ENCODE data around the gene USP47.

DNA sequence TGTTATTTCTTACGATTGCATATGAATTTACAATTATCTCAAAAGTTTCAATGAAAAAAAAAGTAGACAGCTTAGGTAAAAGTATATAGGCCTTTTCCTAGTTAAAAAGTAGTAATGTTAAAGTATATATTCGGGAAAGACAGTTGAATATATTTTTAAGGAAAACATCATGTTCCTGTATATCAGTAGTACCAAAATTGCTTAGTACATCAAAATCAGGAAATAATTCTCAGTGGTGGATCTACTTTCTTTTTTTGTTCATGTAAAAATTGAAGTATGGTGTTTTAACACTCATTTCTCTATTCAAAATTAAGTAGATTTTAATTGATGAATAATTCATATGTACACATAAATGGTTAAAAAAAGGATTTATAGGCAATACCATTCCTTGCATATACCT, 73.9 kb downstream of the USP47 start:
- TF ChIP-seq POLR2A (IDR thresholded peaks at IDR 0.05), result no peak
- TF ChIP-seq, protein P1, sequence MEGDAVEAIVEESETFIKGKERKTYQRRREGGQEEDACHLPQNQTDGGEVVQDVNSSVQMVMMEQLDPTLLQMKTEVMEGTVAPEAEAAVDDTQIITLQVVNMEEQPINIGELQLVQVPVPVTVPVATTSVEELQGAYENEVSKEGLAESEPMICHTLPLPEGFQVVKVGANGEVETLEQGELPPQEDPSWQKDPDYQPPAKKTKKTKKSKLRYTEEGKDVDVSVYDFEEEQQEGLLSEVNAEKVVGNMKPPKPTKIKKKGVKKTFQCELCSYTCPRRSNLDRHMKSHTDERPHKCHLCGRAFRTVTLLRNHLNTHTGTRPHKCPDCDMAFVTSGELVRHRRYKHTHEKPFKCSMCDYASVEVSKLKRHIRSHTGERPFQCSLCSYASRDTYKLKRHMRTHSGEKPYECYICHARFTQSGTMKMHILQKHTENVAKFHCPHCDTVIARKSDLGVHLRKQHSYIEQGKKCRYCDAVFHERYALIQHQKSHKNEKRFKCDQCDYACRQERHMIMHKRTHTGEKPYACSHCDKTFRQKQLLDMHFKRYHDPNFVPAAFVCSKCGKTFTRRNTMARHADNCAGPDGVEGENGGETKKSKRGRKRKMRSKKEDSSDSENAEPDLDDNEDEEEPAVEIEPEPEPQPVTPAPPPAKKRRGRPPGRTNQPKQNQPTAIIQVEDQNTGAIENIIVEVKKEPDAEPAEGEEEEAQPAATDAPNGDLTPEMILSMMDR (IDR thresholded peaks at IDR 0.05), result no peak

Measured in esophagus squamous epithelium (tissue), 4 donors.